Breast epithelium (tissue), 3 donors: Measurements from ENCODE around the gene MT3.

Experiments used
- CTCF ChIP-seq, 3 donors: fragments of 450-650 bp; IDR thresholded peaks; one replicate each; pipeline ENCODE4 v1.5.1; 2016 to 2017; ENCODE audit warnings: antibody characterized with exemption in 3 of 3, mild to moderate bottlenecking in 3 of 3, moderate library complexity in 3 of 3
- POLR2AphosphoS5 ChIP-seq, 3 donors: sonication (generic); formaldehyde crosslinking; IDR thresholded peaks; one replicate each; pipeline ENCODE4 v1.6.1; 2017; ENCODE audit warnings: antibody characterized with exemption in 3 of 3

GRCh38 chr16:56607675-56608042, 18.3 kb downstream of the MT3 start:
- TF ChIP-seq CTCF (IDR thresholded peaks at IDR 0.05), result no peak
- TF ChIP-seq POLR2AphosphoS5 (IDR thresholded peaks at IDR 0.05), result no peak
